GM18526 (cell line): ENCODE results near the gene DHX16.
A peak's percentile ranks its signal among the peaks of the same experiment; 100 is the strongest.

Experiments
- POLR2A ChIP-seq: IDR thresholded peaks from 3 replicates; pipeline ENCODE4 v1.6.1; 2011; ENCODE audit not compliant: insufficient read length; ENCODE audit errors: extremely low read depth

The DHX16 gene

DNA sequence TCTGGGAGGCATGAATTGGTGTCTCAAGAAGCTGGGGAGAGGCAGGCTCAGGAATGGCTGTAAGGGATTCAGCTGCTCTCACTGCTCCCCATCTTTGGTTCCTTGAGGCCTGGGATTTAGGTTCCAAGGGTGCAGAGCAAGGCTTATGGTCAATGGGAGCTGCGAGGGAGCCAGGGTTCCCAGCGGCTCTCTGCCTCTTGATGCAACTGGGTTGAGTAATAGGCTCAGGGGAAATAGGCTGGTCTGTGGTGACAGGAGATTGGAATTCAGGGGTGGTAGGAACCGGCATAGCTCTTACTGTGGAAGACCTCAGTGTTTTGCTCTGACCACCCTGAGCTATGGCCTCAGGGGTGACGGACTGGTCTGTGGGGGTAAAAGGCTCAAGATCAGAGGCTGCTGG lies 31.0 kb upstream of the DHX16 start:
- TF ChIP-seq POLR2A = no peak

GRCh38 chr6:30703011-30703410 lies 30.2 kb upstream of the DHX16 start:
- no peak for TF ChIP-seq POLR2A

GRCh38 chr6:30700340-30700739 lies 27.5 kb upstream of the DHX16 start:
- no peak for TF ChIP-seq POLR2A

DNA sequence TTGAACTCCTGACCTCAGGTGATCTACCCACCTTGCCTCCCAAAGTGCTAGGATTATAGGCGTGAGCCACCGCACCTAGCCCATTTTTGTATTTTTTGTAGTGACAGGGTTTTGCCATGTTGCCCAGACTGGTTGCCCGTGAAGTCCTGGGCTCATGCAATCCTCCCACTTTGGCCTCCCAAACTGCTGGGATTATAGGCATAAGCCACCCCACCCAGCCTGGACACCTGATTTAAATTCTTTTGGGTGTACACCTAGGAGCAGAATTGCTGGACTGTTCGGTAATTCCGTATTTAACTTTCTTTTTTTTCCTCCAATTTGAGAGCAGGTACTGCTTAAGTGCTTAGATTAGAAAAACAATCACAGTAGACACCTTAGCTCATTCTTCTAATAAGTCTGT lies 23.6 kb upstream of the DHX16 start:
- TF ChIP-seq POLR2A = no peak

DNA sequence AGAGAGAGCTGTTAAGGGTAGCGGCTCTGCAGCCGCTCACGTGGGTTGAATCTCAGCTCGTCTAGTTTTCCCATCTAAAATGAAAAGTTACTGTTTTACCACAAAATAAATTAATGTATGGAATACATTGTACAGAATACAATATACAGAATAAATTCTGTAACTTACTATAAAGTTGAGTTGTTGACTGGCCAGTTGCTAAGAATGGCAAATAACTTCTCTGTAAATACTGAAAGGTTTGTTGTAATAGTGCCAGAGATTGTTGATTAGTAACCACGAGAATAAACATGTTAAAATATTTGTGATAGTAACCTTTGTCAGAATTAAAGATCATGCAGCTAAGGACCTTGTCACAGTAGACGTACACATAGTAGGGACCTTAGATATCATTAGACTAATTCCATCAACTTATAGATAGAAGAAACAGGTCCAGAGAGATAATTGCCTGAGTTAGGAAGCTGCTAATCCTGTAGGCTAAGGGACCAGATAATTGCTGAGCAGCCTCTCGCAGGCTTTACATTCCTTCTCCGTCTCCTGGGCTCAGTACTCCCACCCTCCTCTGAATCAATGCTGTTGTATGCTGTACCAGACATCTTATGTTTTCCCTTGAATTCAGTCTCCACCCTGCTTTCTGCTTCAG lies 18.5 kb upstream of the DHX16 start:
- TF ChIP-seq POLR2A = no peak

DNA sequence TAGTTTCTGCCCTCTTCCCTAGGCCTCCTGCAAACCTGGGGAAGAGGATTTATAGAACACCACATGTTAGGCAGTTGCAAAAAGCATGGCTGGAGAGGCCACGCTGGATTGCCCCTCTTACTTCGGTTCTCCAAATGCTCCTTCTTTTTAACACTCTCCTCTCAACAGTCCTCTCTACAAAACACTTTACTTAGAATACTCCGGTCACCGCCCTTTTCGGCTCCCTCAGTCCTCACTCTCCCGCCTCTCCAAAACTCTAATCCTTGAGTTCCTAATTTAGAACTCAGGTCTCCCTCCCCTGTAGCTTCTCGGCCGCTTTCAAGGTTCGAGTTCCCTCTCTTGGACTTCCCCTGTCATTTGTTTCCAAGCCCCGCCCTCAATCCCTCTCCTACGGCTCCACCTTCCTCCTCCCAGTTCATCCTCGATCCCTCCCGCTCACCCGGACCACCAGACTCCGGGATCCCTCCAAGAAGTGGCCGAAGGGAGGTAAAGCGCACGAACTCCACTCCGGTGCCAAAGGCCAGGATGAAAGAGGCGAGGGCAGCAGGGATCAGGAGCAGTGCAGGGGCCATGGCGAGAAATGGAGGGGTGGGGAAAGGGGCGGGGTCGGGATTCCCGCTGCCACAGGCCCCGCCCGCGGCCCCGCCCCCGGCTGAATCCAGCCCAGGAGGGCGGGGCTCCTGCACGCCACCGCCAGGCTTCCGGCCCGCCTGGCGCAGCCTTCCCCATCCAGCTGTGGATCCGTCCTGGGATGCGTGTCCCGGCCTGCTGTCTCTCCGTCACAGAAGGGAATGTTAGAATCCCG lies 17.8 kb upstream of the DHX16 start, which contains the start of gene NRM:
Gene NRM (minus strand): TSS at position 582 of the 805 bp plus-strand sequence. CDS start 10 bp downstream, at position 572.
- TF ChIP-seq POLR2A = peak; percentile 72

GRCh38 chr6:30689985-30690384 lies 17.2 kb upstream of the DHX16 start:
- no peak for TF ChIP-seq POLR2A

DNA sequence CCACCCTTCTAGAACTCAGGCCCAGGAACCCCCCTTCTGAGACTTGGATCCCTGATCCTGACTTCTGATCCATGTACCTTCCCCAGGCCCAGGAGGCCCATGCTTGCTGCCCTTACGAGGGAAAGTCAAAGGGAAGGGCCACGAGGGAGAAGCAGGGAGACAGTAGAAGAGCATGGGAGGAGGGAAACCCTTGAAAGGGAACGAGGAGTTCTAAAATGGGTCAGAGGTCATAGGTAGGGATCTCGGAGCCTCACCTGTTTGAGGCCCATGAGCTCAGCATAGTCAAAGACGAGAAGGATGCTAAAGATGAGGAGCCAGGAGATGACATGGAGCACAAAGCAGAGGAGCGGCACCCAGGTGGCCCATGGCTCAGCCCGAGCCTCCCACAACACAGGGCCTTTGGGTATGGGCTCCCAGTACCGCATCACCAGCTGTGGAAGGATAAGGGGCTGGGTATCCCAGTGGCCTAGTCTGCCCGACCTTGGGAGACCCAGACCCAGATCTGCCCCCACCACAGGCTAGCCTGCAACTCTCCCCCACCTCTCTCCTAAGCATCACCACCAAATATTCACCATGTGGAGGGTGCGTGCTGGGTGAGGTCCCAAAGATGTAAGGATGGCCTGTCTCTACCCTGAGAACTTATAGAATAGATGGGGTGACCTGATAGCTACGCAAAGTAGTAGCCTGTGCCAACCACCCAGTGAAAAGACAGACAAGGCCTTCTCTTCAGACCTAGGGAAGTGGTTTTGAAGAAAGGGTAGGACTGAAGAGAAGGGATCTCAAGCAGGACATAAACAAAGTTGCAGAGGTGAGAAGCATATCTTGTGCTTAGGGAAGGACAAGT lies 16.4 kb upstream of the DHX16 start:
- peak; percentile 1 for TF ChIP-seq POLR2A

- TF ChIP-seq POLR2A = peak; percentile 38
Measured at GRCh38 chr6:30688569-30688968, 15.8 kb upstream of the DHX16 start.

- peak; percentile 50 for TF ChIP-seq POLR2A
Measured at GRCh38 chr6:30687659-30688431, 15.0 kb upstream of the DHX16 start.

- TF ChIP-seq POLR2A = no peak
Measured at GRCh38 chr6:30686908-30687658, 14.3 kb upstream of the DHX16 start.

DNA sequence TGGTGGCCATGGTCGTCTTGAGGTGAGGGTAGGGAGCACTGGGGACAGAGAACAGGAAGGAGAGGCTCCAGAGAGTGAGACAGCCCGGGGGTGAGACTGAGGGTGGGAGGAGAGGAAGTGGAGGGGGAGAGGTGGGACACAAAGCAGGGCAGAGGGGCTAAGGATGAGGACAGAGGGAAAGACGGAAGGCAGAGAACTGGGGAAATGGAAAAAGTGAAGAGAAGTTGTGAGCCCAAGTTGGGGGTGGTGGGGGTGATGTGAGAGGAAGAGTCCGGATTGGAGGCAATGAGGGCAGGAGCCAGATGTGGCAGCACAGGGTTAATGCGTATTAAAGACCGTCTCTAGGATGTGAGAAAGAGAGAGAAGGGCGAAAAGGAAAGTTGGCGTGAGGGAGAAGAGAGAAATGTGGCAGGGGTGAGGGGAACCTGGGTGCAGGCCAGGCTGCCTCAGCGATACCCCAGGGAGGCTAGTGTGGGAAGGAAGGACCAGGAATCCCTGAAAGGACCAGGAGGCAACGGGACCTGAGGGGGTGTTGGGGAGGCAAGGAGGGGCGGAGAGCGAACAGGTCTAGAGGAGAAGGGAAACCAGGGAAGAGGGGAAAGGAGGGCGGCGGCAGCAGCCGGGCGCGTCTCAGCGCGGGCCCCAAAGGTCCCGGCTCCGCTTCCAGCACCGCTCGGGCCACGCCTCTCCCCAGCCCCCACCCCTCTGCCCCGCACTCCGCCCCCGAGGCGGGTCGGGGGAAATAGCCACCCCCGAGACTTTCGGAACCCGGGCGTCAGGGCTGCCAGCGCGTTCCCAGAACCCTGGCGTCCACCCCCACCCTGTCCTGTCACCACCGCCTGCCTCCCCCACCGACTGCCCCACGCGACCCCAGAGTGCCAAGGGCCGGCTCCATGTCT lies 13.5 kb upstream of the DHX16 start, which contains the start of gene PPP1R18:
Gene PPP1R18 (minus strand): TSS at position 637 of the 899 bp plus-strand sequence. CDS start 627 bp downstream, at position 10.
- TF ChIP-seq POLR2A = peak; percentile 65
